RWPE1 (cell line): ENCODE data around the gene MED27.

ENCODE experiments used
- CTCF ChIA-PET: fragments of 350-600 bp; sonication (Branson Sonifier 250); formaldehyde crosslinking; extraction: SDS; loops from one replicate; lab custom pipeline; 2021; lab: Yijun Ruan, JAX
- POLR2A ChIA-PET: fragments of 400-600 bp; formaldehyde crosslinking; extraction: SDS; loops from one replicate; lab custom pipeline; 2020; ENCODE audit warnings: antibody characterized with exemption; ENCODE audit not compliant: low non-redundant PET; lab: Yijun Ruan, JAX
- DNase-seq: peaks from one replicate; pipeline ENCODE4 v3.0.0; 2012; ENCODE audit warnings: low spot score
- H3K27ac ChIP-seq: fragments of 450-650 bp; 2 replicates; pipeline ENCODE4 v1.5.1; 2017
- TF ChIP-seq, protein P1 (sequence below): fragments of 450-650 bp; conservative IDR thresholded peaks from 2 replicates; pipeline ENCODE4 v1.5.1; 2017; ENCODE audit warnings: low read depth, mild to moderate bottlenecking

The MED27 gene

DNA sequence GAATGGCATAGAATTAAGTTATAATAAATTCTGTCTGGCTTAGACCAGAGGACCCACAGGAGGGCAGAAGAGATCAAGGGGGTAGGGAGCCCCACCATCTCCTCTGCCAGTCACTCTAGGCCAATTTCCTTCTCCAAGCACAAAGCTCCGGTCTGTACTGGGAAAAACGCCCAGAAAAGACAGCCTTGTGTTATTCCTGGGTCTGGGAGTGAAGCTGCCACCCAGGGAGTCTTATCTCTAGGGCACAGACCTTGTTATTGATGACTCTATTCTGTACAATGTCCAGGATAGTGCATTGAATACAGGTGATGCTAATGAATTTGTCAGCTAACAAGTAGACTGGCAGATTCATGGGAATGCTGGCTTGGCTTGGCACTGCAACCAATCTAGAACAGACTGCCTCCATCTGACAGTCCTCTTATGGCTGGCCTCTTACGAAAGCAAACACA is 60.7 kb downstream of the MED27 start:
- ChIA-PET CTCF (no interaction called here), POLR2A (no interaction called here)

DNA sequence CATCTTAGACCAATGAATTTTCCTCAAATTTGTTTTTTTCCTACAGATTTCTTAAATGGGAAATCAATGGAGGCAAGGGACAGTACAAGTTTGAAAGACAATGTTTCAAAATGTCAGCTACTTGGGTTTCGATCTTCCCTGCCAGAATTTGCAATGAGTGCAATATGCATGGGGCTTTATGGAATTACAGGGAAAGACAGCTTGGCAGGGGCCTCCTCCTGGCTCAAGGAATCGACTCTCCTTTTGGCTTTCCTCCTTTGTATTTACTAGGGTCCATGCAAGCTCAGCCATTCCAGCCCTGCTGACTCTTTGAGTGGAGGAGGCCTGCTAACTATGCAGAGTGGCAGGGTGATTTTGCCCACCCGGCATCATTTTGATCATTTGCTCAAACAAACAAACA is 63.2 kb downstream of the MED27 start:
- POLR2A ChIA-PET, result no interaction called here
- CTCF ChIA-PET, result no interaction called here
- TF ChIP-seq, protein P1, sequence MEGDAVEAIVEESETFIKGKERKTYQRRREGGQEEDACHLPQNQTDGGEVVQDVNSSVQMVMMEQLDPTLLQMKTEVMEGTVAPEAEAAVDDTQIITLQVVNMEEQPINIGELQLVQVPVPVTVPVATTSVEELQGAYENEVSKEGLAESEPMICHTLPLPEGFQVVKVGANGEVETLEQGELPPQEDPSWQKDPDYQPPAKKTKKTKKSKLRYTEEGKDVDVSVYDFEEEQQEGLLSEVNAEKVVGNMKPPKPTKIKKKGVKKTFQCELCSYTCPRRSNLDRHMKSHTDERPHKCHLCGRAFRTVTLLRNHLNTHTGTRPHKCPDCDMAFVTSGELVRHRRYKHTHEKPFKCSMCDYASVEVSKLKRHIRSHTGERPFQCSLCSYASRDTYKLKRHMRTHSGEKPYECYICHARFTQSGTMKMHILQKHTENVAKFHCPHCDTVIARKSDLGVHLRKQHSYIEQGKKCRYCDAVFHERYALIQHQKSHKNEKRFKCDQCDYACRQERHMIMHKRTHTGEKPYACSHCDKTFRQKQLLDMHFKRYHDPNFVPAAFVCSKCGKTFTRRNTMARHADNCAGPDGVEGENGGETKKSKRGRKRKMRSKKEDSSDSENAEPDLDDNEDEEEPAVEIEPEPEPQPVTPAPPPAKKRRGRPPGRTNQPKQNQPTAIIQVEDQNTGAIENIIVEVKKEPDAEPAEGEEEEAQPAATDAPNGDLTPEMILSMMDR, result no peak
- no peak for DNase-seq
- no peak overlapping the region for H3K27ac ChIP-seq

More for the DNA sequence above, 60.7 kb downstream of the MED27 start:
- no peak overlapping the region for H3K27ac ChIP-seq
- TF ChIP-seq, protein P1, result no peak
- DNase-seq, result no peak

DNA sequence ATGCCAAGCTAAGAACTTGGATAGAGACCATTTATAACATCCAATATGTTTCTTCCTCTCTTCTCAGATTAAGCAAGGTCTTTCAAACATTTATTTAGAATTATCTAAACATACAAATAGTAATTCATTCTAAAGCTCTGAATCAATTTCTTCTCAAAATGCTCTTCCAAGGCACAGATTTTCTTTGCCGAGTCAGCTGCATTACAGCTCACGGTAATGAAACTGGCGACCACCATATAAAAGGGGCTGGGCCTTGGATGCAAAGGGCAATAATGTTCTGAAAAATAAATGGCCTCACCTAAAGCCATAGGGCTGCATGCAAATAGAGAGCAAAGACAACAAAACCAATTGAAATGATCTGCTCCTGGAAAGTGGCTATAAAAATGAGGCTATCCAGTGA is 63.8 kb downstream of the MED27 start:
- POLR2A ChIA-PET, result no interaction called here
- CTCF ChIA-PET, result interaction anchor here (0.6 kb wide), 1 partner anchor 119 kb away, joined by 3 read pairs; no protein-coding TSS in a partner anchor
- TF ChIP-seq, protein P1, result no peak
- H3K27ac ChIP-seq, result no peak overlapping the region
- DNase-seq, result no peak

DNA sequence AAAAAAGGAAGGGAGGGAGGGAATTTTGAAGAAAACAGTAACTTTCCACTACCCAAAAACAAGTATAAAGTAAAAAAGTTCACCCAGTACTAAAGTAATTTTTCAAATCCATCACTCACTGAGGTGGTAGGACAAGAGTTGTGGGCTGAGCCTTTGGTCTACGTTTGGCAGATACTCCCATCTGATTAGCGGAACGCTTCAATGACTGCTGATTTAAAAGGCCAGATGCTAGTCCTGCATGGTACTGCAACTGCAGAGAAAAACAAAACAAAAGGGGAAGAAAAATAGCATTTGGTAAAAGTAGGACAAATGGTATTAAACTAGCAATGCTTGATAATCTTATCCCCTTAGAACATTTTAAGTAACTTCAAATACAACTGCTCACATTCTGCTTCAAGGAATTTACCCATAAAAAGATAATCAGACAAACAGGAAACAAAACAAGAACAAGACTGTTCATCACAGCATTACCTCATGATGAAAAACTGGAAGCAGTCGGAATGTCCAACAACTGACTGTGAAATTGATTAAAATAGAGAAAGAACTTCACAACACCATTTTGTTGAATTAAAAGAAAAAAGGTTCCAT is 65.4 kb downstream of the MED27 start:
- H3K27ac ChIP-seq, result no peak overlapping the region
- no peak for DNase-seq
- ChIA-PET POLR2A (interaction anchor here (0.5 kb wide), 1 partner anchor 1891 kb away, joined by 5 read pairs; no protein-coding TSS in a partner anchor), CTCF (no interaction called here)
- TF ChIP-seq, protein P1, result no peak

DNA sequence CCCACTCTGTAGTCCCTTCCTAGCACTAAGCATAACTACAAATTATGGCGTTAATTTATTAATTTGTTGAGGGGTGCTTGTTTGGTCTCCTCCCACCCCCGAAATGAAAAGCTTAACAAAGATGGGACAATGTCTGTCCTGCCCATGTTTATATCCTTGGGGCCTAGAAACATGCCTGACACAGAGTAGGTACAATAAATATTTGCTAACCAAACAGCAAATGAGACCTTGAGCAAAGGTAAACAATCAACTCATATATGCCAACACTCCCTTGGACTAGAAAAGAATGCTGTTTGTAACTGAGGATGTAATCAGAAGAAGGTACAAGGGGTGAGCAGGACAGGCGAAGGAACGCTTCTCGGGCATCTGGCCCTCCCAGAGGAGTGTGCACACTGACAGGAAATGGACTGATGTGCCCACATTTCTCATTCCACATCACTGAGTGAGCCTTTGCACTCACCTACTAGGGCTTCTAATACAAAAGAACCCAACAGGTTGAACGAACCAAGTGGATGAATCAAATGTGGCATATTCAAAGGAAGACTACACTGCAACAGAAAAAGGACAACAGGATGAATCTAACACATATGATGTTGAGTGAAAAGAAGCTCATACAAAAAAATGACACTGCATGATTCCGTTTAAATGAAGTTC is 66.8 kb downstream of the MED27 start:
- no peak overlapping the region for H3K27ac ChIP-seq
- TF ChIP-seq, protein P1, result no peak
- no peak for DNase-seq
- ChIA-PET POLR2A (no interaction called here), CTCF (interaction anchor here (0.6 kb wide), 1 partner anchor 240 kb away, joined by 3 read pairs; no protein-coding TSS in a partner anchor)

DNA sequence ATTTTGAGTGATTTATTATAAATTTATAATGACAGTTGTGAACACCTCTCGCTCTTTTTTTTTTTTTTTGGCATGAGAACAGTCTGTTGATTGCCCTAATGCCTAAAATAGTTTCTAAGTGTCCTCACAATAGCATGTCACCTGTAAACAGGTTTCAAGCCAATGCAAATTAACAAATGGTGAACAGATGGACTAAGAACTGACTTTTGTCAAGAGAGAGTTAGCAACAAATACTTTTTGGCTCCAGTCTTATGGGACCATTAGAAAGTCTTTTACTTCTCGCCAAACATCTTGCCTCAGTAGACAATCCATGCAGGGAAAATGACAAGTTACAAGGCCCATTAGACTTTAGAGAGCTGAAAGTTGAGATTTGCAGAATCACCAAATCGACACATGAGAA is 67.8 kb downstream of the MED27 start:
- CTCF ChIA-PET, result interaction anchor here (0.7 kb wide), 1 partner anchor 206 kb away, joined by 3 read pairs; no protein-coding TSS in a partner anchor
- no peak overlapping the region for H3K27ac ChIP-seq
- TF ChIP-seq, protein P1, result no peak
- POLR2A ChIA-PET, result no interaction called here
- no peak for DNase-seq
